ENCODE measurements around the gene FBXO44.

Gene FBXO44

DNA sequence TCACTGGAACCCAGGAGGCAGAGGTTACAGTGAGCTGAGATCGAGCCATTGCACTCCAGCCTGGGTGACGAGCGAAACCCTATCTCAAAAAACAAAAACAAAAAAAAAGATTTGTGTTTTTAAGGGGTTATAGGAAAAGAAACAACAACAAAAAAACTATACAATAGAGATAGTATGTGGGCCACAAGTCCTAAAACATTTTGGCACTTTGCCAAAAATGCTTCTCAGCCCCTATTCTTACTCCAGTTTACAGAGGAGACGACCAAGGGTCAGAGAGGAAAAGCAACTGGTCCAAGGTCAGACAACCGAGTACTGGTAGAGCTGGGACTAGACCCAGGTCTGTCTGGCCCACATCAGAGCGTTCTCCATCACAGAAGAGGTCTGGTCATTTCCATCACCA, 3.0 kb downstream of the FBXO44 start:
- ATAC-seq (ENCODE audit: low read depth) (no peak), DNase-seq (ENCODE audit: low spot score in 2 of 2) (no peak)
- Mint-ChIP-seq H3K36me3 (peaks cover 7% of the 10 kb centered on the region), H3K27me3 (no peaks in the 10 kb centered on the region), H3K4me3 (no peak overlapping the region), H3K4me1 (peaks cover 6% of the 10 kb centered on the region), H3K9me3 (no peaks in the 10 kb centered on the region), H3K27ac (no peak overlapping the region)

DNA sequence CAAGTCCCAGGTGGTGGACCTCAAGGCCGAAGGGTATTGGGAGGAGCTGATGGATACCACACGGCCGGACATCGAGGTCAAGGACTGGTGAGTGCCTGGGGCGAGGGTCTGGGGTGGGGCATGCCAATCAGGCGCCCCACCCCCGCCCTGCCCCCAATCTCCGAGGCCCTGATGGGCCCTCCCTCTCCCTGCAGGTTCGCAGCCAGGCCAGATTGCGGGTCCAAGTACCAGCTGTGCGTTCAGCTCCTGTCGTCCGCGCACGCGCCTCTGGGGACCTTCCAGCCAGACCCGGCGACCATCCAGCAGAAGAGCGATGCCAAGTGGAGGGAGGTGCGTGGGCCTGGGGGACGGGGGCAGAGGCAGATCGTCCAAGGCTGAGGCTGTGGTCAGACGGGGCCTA, 3.9 kb downstream of the FBXO44 start:
- Mint-ChIP-seq H3K27me3 (no peaks in the 10 kb centered on the region), H3K27ac (no peak overlapping the region), H3K9me3 (no peaks in the 10 kb centered on the region), H3K4me1 (peaks cover 3% of the 10 kb centered on the region), H3K4me3 (no peak overlapping the region), H3K36me3 (peaks cover 7% of the 10 kb centered on the region)
- no peak for ATAC-seq (ENCODE audit: low read depth)
- DNase-seq (ENCODE audit: low spot score in 2 of 2), result no peak

DNA sequence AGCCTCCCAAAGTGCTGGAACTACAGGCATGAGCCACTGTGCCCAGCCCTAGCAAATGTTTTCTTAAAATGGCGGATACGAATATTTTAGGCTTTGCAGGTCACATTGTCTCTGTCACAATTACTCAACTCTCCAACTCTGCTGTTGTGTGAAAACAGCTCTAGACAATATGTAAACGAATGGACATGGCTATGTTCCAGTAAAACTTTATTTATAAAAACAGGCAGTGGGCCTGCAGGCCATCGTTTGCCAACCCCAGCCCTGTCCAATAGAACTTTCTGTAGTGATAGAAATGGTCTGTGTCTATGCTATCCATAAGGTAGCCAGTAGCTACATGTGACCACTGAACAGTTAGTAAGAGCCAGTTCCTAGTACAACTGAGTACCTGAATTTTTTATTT, 5.1 kb downstream of the FBXO44 start:
- ATAC-seq (ENCODE audit: low read depth), result no peak

DNA sequence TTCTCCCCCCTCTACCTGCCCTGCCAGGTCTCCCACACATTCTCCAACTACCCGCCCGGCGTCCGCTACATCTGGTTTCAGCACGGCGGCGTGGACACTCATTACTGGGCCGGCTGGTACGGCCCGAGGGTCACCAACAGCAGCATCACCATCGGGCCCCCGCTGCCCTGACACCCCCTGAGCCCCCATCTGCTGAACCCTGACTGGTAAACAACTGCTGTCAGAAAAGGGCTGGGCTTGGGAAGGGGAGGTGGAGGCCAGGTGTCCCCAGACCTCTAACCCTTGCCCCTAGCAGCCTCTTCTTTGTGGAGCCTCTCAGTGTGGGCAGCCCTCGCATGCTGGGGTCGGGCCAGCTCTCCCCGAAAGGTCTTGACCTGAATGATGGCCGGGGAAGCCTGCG, 6.4 kb downstream of the FBXO44 start:
- Mint-ChIP-seq H3K9me3 (no peaks in the 10 kb centered on the region), H3K36me3 (peaks cover 7% of the 10 kb centered on the region), H3K4me1 (no peaks in the 10 kb centered on the region), H3K27me3 (no peaks in the 10 kb centered on the region), H3K27ac (no peak overlapping the region), H3K4me3 (no peak overlapping the region)
- no peak for DNase-seq (ENCODE audit: low spot score in 2 of 2)
- ATAC-seq (ENCODE audit: low read depth), result no peak

More for the DNA sequence above, 5.1 kb downstream of the FBXO44 start:
- Mint-ChIP-seq H3K9me3 (no peaks in the 10 kb centered on the region), H3K27ac (no peak overlapping the region), H3K36me3 (peaks cover 7% of the 10 kb centered on the region), H3K27me3 (no peaks in the 10 kb centered on the region), H3K4me3 (no peak overlapping the region), H3K4me1 (peaks cover 3% of the 10 kb centered on the region)
- DNase-seq (ENCODE audit: low spot score in 2 of 2), result no peak

DNA sequence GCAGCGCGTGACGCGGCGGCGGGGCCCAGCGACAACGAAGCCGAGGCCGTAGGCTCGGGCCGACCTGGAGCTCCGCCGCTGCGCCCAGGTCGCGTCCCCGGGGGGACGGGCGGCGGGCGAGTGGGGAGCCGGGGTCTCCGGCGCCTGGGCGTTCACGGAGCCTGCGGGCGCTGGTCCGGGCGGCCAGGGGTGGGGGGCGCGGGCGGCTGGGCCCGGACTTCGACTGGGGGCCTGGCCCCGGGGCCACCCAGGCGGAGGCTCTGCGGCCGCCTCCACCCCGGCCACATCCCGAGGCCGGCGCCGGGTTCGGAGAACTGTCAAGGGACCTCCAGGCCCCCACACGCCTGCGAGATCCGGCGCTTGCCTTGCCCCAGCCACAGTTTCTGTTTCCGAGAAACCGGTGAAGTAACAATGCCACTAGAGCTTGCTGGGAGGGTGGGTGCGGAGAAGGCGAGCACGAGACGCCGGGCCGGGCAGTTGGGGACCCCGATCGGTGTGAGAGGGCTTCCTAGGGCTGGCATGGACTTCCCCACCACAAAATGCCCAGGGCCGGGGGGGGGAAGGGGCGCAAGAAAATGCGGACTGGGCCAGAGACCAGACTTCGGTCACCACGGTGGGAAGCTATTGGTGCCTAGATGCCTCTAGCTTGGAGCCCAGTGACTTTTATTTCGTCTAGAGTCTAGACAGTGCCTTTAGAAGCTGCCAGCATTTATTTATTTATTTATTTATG, 9.8 kb downstream of the FBXO44 start:
- H3K4me3 Mint-ChIP-seq, result peak overlapping the region; percentile 79
- H3K27ac Mint-ChIP-seq, result no peak overlapping the region
- H3K27me3 Mint-ChIP-seq, result no peaks in the 10 kb centered on the region
- peaks cover 8% of the 10 kb centered on the region for H3K36me3 Mint-ChIP-seq
- H3K9me3 Mint-ChIP-seq, result no peaks in the 10 kb centered on the region
- ATAC-seq (ENCODE audit: low read depth) (peak; percentile 51), DNase-seq (ENCODE audit: low spot score in 2 of 2) (peak; percentile 35 to 52)
- H3K4me1 Mint-ChIP-seq, result no peaks in the 10 kb centered on the region

DNA sequence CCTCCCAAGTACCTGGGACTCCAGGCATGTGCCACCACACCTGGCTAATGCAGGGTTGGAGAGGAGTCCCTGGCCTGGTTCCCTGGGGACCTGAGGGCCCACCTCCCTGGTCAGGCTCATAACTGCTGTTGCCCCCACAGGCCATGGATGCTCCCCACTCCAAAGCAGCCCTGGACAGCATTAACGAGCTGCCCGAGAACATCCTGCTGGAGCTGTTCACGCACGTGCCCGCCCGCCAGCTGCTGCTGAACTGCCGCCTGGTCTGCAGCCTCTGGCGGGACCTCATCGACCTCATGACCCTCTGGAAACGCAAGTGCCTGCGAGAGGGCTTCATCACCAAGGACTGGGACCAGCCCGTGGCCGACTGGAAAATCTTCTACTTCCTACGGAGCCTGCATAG, 13.8 kb downstream of the FBXO44 start:
- H3K4me1 Mint-ChIP-seq, result peaks cover 4% of the 10 kb centered on the region
- H3K36me3 Mint-ChIP-seq, result peaks cover 8% of the 10 kb centered on the region

DNA sequence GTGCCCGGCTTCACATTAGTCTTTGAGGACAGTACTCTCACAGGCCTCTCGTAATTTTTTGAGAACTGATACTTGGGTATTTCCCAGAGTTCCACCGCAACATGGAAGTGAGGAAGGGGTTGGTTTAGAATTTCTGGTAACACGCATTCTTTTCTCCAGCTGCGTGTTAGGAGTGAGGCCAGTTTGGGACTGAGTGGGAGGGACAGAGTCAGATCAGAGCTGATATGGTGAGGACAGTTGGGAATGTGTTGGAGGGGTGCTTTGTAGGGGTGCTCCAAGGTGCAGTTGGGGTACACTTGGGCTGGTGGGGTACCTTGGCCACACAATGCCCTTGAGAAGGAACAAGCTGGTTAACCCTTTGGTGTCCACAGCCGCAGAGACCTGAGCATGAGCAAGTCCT, 16.1 kb downstream of the FBXO44 start:
- ATAC-seq (ENCODE audit: low read depth) (peak; percentile 61), DNase-seq (ENCODE audit: low spot score in 2 of 2) (no peak)
- peaks cover 12% of the 10 kb centered on the region for H3K36me3 Mint-ChIP-seq
- H3K27me3 Mint-ChIP-seq, result no peaks in the 10 kb centered on the region
- H3K9me3 Mint-ChIP-seq, result no peaks in the 10 kb centered on the region
- H3K4me1 Mint-ChIP-seq, result peaks cover 4% of the 10 kb centered on the region
- peak overlapping the region; percentile 54 for H3K27ac Mint-ChIP-seq
- H3K4me3 Mint-ChIP-seq, result no peak overlapping the region

More for the DNA sequence above, 13.8 kb downstream of the FBXO44 start:
- Mint-ChIP-seq H3K4me3 (no peak overlapping the region), H3K27me3 (no peaks in the 10 kb centered on the region), H3K27ac (peak overlapping the region; percentile 15), H3K9me3 (no peaks in the 10 kb centered on the region)
- ATAC-seq (ENCODE audit: low read depth), result no peak
- no peak for DNase-seq (ENCODE audit: low spot score in 2 of 2)

DNA sequence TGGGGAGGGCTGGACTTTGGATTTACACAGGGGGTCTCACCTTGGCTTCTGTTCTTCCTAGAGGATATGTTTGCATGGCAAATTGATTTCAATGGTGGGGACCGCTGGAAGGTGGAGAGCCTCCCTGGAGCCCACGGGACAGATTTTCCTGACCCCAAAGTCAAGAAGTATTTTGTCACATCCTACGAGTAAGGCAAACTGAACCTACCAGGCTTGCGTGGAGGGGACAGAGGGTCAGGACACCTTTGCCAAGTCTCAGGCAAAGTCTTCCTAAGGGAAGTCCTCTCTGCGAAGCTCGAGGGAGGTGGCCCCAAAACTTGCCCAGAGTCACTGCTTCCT, 16.5 kb downstream of the FBXO44 start:
- Mint-ChIP-seq H3K27me3 (no peaks in the 10 kb centered on the region), H3K27ac (peak overlapping the region; percentile 54), H3K4me3 (no peak overlapping the region), H3K36me3 (peaks cover 12% of the 10 kb centered on the region), H3K4me1 (peaks cover 4% of the 10 kb centered on the region), H3K9me3 (no peaks in the 10 kb centered on the region)
- ATAC-seq (ENCODE audit: low read depth) (no peak), DNase-seq (ENCODE audit: low spot score in 2 of 2) (no peak)

DNA sequence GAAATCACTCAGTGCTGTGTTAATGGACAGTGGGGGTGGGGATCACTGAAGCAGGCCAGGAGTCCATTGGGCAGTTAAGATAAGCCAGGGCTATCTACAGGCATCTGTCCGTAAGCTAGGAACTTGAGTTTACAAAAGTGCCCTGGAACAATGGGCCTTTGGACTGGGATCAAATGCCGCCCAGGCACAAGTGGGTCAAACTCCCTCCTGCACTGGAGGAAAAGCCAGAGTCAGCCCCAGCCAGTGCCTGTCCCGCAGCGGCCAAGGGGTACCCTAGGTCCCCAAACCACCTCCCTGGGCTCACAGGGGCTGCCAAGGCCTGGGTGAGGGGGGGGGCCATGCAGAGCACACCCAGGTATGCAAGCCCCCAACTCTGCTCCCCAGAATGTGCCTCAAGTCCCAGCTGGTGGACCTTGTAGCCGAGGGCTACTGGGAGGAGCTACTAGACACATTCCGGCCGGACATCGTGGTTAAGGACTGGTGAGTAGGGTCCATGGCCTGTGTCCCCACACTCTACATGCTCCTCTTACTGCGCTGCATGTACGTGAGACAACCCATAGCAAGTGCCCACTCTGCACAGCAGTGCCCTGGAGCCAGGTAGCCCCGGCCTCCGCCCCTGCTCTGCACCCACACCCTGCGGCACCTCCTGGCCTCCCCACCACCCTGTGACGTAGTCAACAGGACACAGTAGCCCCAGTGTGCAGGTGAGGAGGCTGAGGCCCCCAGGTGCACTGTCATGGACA, 17.0 kb downstream of the FBXO44 start:
- peak overlapping the region; percentile 54 for H3K27ac Mint-ChIP-seq
- no peaks in the 10 kb centered on the region for H3K9me3 Mint-ChIP-seq
- ATAC-seq (ENCODE audit: low read depth) (no peak), DNase-seq (ENCODE audit: low spot score in 2 of 2) (no peak)
- H3K4me1 Mint-ChIP-seq, result peaks cover 4% of the 10 kb centered on the region
- no peaks in the 10 kb centered on the region for H3K27me3 Mint-ChIP-seq
- peaks cover 12% of the 10 kb centered on the region for H3K36me3 Mint-ChIP-seq
- H3K4me3 Mint-ChIP-seq, result no peak overlapping the region

DNA sequence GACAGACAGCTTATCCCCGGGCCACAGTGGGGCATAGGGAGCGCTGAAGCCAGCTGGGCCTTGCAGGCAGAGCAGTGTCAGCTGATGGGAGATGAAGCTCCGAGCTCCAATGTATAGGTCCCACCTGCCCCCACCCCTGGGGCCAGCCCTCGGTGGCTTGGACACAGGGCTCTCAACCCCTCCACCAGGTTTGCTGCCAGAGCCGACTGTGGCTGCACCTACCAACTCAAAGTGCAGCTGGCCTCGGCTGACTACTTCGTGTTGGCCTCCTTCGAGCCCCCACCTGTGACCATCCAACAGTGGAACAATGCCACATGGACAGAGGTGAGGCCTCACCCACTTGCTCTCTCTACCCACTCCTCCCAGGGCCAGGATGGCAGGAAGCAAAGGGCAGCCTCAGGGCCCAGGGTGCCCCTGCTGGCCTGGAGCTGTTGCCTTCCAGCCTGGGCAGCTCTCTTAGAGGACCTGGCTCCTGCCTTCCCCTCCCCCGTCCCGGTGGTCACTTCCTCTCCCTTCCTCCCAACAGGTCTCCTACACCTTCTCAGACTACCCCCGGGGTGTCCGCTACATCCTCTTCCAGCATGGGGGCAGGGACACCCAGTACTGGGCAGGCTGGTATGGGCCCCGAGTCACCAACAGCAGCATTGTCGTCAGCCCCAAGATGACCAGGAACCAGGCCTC, 18.6 kb downstream of the FBXO44 start:
- Mint-ChIP-seq H3K4me3 (no peak overlapping the region), H3K36me3 (peaks cover 12% of the 10 kb centered on the region), H3K9me3 (no peaks in the 10 kb centered on the region), H3K27me3 (no peaks in the 10 kb centered on the region), H3K27ac (no peak overlapping the region), H3K4me1 (peaks cover 4% of the 10 kb centered on the region)
- no peak for ATAC-seq (ENCODE audit: low read depth)
- no peak for DNase-seq (ENCODE audit: low spot score in 2 of 2)

DNA sequence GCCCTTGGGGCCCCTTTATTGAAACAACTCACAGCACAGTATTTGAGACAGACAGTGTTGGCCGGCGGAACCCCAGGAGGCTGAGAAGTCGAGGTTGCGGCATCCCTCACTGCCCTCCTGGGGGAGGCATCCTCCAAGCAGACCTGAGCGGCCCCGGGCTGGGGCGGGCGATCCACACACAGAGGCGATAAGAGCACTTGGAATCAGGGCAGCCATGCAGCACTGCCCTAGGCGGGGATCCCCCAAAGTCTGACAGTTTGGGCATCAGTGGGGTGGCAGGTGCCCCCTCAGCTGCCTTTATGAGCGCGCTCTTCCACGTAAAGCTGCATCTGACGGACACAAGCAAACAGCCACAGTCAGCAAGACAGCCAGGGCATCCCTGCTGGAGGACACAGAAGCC, 19.8 kb downstream of the FBXO44 start:
- Mint-ChIP-seq H3K27me3 (no peaks in the 10 kb centered on the region), H3K4me1 (peaks cover 8% of the 10 kb centered on the region), H3K36me3 (peaks cover 10% of the 10 kb centered on the region), H3K4me3 (no peak overlapping the region), H3K9me3 (no peaks in the 10 kb centered on the region), H3K27ac (no peak overlapping the region)
- ATAC-seq (ENCODE audit: low read depth) (no peak), DNase-seq (ENCODE audit: low spot score in 2 of 2) (no peak)

DNA sequence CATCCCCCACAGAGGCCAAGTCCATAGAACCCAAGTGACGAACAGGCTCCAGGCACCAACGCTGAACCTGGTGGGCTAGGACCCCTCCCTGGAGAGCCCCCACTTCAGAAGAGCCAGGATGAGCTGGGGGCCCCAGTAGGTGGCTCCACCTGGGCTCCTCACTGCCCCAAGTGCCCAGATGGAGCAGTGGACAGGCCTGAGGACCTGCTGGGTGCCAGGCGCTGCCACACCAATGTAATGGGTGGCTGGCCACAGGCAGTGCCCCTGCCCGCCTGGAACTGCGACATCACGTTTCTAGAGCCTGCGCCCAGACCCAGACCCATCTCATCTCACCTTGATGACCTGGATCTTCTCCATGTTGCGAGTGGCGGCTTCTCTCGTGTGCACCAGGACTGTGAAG, 20.6 kb downstream of the FBXO44 start:
- Mint-ChIP-seq H3K27ac (no peak overlapping the region), H3K27me3 (no peaks in the 10 kb centered on the region), H3K4me3 (no peak overlapping the region), H3K4me1 (peaks cover 10% of the 10 kb centered on the region), H3K36me3 (peaks cover 7% of the 10 kb centered on the region), H3K9me3 (no peaks in the 10 kb centered on the region)
- DNase-seq (ENCODE audit: low spot score in 2 of 2), result no peak
- ATAC-seq (ENCODE audit: low read depth), result no peak

DNA sequence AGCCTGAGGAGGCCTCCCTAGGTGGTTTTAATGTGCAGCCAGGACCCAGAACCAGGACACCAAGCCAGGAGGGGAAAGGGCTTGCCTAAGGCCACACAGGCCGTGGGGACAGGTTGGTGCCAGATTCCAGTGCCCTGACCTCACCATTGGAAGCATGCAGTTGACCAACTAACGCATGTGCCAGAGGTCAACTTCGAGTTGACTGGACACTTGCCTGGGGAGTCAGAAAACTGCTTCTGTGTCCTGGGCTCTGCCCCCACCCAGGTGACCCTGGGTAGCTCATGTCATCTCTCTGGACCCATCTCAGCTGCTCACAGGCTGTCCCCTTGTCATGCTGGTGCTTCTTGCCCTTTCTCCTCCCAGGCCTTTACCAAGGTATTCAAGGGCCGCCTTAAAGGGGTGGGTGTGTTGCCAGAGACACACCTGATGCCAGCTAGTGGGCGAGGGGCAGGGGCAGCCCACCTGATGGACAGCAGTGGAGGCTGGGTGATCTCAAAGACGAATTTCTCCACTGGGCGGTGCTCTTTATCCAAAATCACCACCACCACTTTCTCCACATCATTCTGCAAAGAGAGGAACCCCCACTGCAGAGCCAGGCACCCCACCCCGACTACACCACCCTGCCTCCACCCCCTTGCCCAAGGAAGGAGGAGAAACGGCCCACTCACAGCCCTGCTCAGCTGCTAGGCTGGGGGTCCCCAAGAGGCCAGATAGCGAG, 21.9 kb downstream of the FBXO44 start:
- Mint-ChIP-seq H3K27me3 (no peaks in the 10 kb centered on the region), H3K4me3 (no peak overlapping the region), H3K4me1 (peaks cover 6% of the 10 kb centered on the region), H3K27ac (no peak overlapping the region), H3K9me3 (no peaks in the 10 kb centered on the region), H3K36me3 (peaks cover 7% of the 10 kb centered on the region)
- ATAC-seq (ENCODE audit: low read depth), result no peak
- no peak for DNase-seq (ENCODE audit: low spot score in 2 of 2)

DNA sequence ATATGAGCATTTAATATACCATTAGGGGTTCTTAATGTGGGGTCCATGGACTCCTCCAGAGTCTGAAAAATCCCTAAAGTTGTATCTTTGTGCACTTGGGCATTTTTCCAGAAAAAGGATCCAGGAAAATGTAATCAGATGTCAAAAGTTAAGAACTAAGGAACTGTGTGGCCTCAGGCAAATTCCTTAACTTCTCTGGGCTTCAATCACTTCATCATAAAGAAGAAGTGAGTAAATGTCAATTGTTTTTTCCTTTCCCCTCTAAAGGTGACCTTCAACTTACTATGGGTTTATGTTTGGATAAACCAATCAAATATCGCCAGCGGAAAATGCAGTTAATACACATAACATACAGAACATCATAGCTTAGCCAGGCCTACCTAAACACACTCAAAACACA, 23.8 kb downstream of the FBXO44 start:
- Mint-ChIP-seq H3K9me3 (no peaks in the 10 kb centered on the region), H3K36me3 (peaks cover 5% of the 10 kb centered on the region), H3K4me1 (peaks cover 8% of the 10 kb centered on the region)

More for the DNA sequence above, 23.8 kb downstream of the FBXO44 start:
- Mint-ChIP-seq H3K4me3 (no peak overlapping the region), H3K27me3 (no peaks in the 10 kb centered on the region), H3K27ac (no peak overlapping the region)
- ATAC-seq (ENCODE audit: low read depth) (no peak), DNase-seq (ENCODE audit: low spot score in 2 of 2) (no peak)

All from memory B cell (primary cell).